HCT116 (cell line): ENCODE measurements around the gene ABR. TPM values are rescaled to one million over a fixed set of nuclear protein-coding genes. Genes with fewer than 3 reads are reported as not detected.

Experiments used
- ATAC-seq: fragments of 200-7000 bp; cut with Tn5 transposase; 2 replicates; pipeline ENCODE4 v1.9.1; 2020; ENCODE audit warnings: mild to moderate bottlenecking, moderate library complexity
- BruUV-seq: library from RNA; stranded (reverse); fragments of 400-500 nt; replicated peaks from 2 replicates; lab custom pipeline; 2021; lab: Mats Ljungman, UMichigan
- CTCF ChIA-PET: fragments of 300-600 bp; sonication (Branson Sonifier 250); formaldehyde crosslinking; loops from one replicate; lab custom pipeline; 2021; ENCODE audit warnings: antibody characterized with exemption; lab: Charles Lee
- POLR2A ChIA-PET: fragments of 300-600, 350-600 bp; sonication (Branson Sonifier 250); formaldehyde crosslinking; loops from one replicate; lab custom pipeline; 2021; ENCODE audit warnings: antibody characterized with exemption; lab: Charles Lee
- RAD21 ChIA-PET, 2 experiments: fragments of 300-600 bp; sonication (Branson Sonifier 250); formaldehyde crosslinking; loops; one replicate each; lab custom pipeline; 2023; ENCODE audit warnings: low total read pairs in 2 of 2; ENCODE audit not compliant: uncharacterized antibody in 2 of 2, unreplicated experiment in 2 of 2, low non-redundant PET in 1 of 2; lab: Charles Lee
- DNase-seq: peaks from one replicate; pipeline ENCODE4 v3.0.0-alpha.2; 2010; ENCODE audit warnings: low read depth, low spot score
- H2AFZ ChIP-seq: fragments of 200-600 bp; shearing (Covaris generic), sonication (generic); 2 replicates; pipeline ENCODE4 v1.6.1; 2017; ENCODE audit warnings: low read depth, mixed run types, mixed read lengths, antibody characterized with exemption, low read length; ENCODE audit not compliant: poor library complexity, severe bottlenecking
- H3K27ac ChIP-seq: 2 replicates; pipeline ENCODE4 v1.5.1; 2012; ENCODE audit warnings: low read depth, low read length
- H3K27me3 ChIP-seq: fragments of 200-600 bp; sonication (generic); 2 replicates; pipeline ENCODE4 v1.6.1; 2016; ENCODE audit warnings: mixed run types, low read length, mixed read lengths; ENCODE audit not compliant: insufficient read depth
- H3K36me3 ChIP-seq, 2 experiments: fragments of 200-500 bp in 1 of 2; fragments of 200-600 bp in 1 of 2; sonication (Bioruptor generic) in 1 of 2; sonication (generic) in 1 of 2; 2 replicates each; pipeline versions ENCODE4 v1.5.1 to v1.6.1; 2014 to 2016; ENCODE audit warnings: low read length in 2 of 2, inconsistent platforms in 1 of 2, mixed read lengths in 1 of 2, mixed run types in 1 of 2; ENCODE audit not compliant: insufficient read depth in 2 of 2, control insufficient read depth in 1 of 2
- H3K4me1 ChIP-seq, 2 experiments: fragments of 200-600 bp in 1 of 2; sonication (generic) in 1 of 2; 2 replicates each; pipeline versions ENCODE4 v1.5.1 to v1.6.1; 2012 to 2017; ENCODE audit warnings: low read length in 2 of 2, inconsistent platforms in 1 of 2, mild to moderate bottlenecking in 1 of 2, mixed read lengths in 1 of 2, mixed run types in 1 of 2, moderate library complexity in 1 of 2; ENCODE audit not compliant: insufficient read depth in 2 of 2, control insufficient read depth in 1 of 2
- H3K4me2 ChIP-seq: fragments of 200-600 bp; sonication (generic); 2 replicates; pipeline ENCODE4 v1.6.1; 2017; ENCODE audit warnings: mixed run types, low read length, mixed read lengths
- H3K4me3 ChIP-seq, 2 experiments: fragments of 200-600 bp in 1 of 2; sonication (generic) in 1 of 2; replicated peaks in 1 of 2; 2 replicates each; pipeline ENCODE4 v1.5.1; 2011 to 2016; ENCODE audit warnings: low read length in 2 of 2, control low read depth in 1 of 2, low read depth in 1 of 2, mild to moderate bottlenecking in 1 of 2, mixed read lengths in 1 of 2, mixed run types in 1 of 2
- H3K79me2 ChIP-seq: fragments of 200-600 bp; sonication (generic); 2 replicates; pipeline ENCODE4 v1.6.1; 2017; ENCODE audit warnings: mild to moderate bottlenecking, mixed run types, low read length, moderate library complexity, mixed read lengths; ENCODE audit not compliant: insufficient read depth
- H3K9ac ChIP-seq: fragments of 200-600 bp; sonication (generic); 2 replicates; pipeline ENCODE4 v1.6.1; 2016; ENCODE audit warnings: low read length, mixed read lengths
- H3K9me2 ChIP-seq: fragments of 200-600 bp; sonication (generic), shearing (Covaris generic); 2 replicates; pipeline ENCODE4 v1.6.1; 2017; ENCODE audit warnings: mixed run types, mild to moderate bottlenecking, moderate library complexity; ENCODE audit not compliant: insufficient read depth
- H3K9me3 ChIP-seq, 2 experiments: fragments of 200-500 bp in 1 of 2; fragments of 200-600 bp in 1 of 2; sonication (Bioruptor generic) in 1 of 2; sonication (generic) in 1 of 2; 2 replicates each; pipeline ENCODE4 v1.6.1; 2014 to 2017; ENCODE audit warnings: low read length in 2 of 2, mixed read lengths in 2 of 2, inconsistent platforms in 1 of 2, low read depth in 1 of 2, mild to moderate bottlenecking in 1 of 2, mixed run types in 1 of 2, moderate library complexity in 1 of 2; ENCODE audit not compliant: control insufficient read depth in 1 of 2, insufficient read depth in 1 of 2
- H4K20me1 ChIP-seq: fragments of 200-600 bp; sonication (generic), shearing (Covaris generic); 2 replicates; pipeline ENCODE4 v1.6.1; 2017; ENCODE audit warnings: mixed run types, mild to moderate bottlenecking, moderate library complexity; ENCODE audit not compliant: insufficient read depth
- CBX3 ChIP-seq: IDR thresholded peaks from 2 replicates; pipeline ENCODE4 v1.6.1; 2012; ENCODE audit warnings: low read depth
- EGR1 ChIP-seq: IDR thresholded peaks from 2 replicates; pipeline ENCODE4 v1.6.1; 2012; ENCODE audit warnings: low read depth
- FOSL1 ChIP-seq: IDR thresholded peaks from 2 replicates; pipeline ENCODE4 v1.6.1; 2012; ENCODE audit warnings: low read depth
- POLR2A ChIP-seq: IDR thresholded peaks from 2 replicates; pipeline ENCODE4 v1.7.0; 2011; ENCODE audit warnings: borderline replicate concordance; ENCODE audit not compliant: insufficient read depth, insufficient read length; ENCODE audit errors: extremely low read depth
- POLR2AphosphoS5 ChIP-seq: IDR thresholded peaks from 2 replicates; pipeline ENCODE4 v1.6.1; 2011; ENCODE audit warnings: mild to moderate bottlenecking, low read depth, low read length, moderate library complexity
- SP1 ChIP-seq: IDR thresholded peaks from 2 replicates; pipeline ENCODE4 v1.6.1; 2012; ENCODE audit warnings: low read depth
- SRF ChIP-seq: IDR thresholded peaks from 2 replicates; pipeline ENCODE4 v1.6.1; 2012; ENCODE audit warnings: low read depth
- ZBTB33 ChIP-seq: IDR thresholded peaks from 2 replicates; pipeline ENCODE4 v1.6.1; 2011; ENCODE audit warnings: mild to moderate bottlenecking, low read length, moderate library complexity; ENCODE audit not compliant: insufficient replicate concordance; ENCODE audit errors: extremely low read depth
- ZNF274 ChIP-seq: fragments of 200-500 bp; sonication (Bioruptor generic); IDR thresholded peaks from 2 replicates; pipeline ENCODE4 v1.6.1; 2014; ENCODE audit warnings: mild to moderate bottlenecking, low read depth, low read length, inconsistent platforms
- intact Hi-C: fragments of 100-400 bp; cut with micrococcal nuclease; formaldehyde crosslinking; loops from 2 replicates; pipeline ENCODE4 v1.10.0; 2022
- total RNA-seq: library from RNA; stranded (reverse); gene quantifications from one replicate; pipeline ENCODE4 v1.2.1, GENCODE V29; 2021; ENCODE audit not compliant: unreplicated experiment
- TF ChIP-seq, protein P1 (sequence below): IDR thresholded peaks from 2 replicates; pipeline ENCODE4 v1.6.1; 2012; ENCODE audit warnings: low read depth

The ABR gene
- total RNA-seq, 1 experiment from 2014 or later, result 58.5 TPM

- CTCF ChIA-PET, result interaction anchor here (1.1 to 2.7 kb wide), 2 partner anchors 10 to 49 kb away, joined by 3 to 13 read pairs; no protein-coding TSS in a partner anchor
- ATAC-seq (no peak), DNase-seq (no peak)
- RAD21 ChIA-PET, result no interaction called here
- Histone ChIP-seq H3K4me2 (no peak overlapping the region), H2AFZ (no peak overlapping the region), H4K20me1 (no peaks in the 10 kb centered on the region), H3K4me1 (no peaks in the 10 kb centered on the region; a peak in 1 of 4 replicates), H3K9ac (no peak overlapping the region), H3K27me3 (no peaks in the 10 kb centered on the region), H3K9me2 (no peaks in the 10 kb centered on the region), H3K79me2 (no peaks in the 10 kb centered on the region), H3K36me3 (no peaks in the 10 kb centered on the region), H3K4me3 (no peak overlapping the region), H3K9me3 (no peaks in the 10 kb centered on the region), H3K27ac (no peak overlapping the region)
- TF ChIP-seq ZNF274 (no peak), EGR1 (no peak), SP1 (no peak), CBX3 (no peak), SRF (no peak)
- TF ChIP-seq, protein P1, sequence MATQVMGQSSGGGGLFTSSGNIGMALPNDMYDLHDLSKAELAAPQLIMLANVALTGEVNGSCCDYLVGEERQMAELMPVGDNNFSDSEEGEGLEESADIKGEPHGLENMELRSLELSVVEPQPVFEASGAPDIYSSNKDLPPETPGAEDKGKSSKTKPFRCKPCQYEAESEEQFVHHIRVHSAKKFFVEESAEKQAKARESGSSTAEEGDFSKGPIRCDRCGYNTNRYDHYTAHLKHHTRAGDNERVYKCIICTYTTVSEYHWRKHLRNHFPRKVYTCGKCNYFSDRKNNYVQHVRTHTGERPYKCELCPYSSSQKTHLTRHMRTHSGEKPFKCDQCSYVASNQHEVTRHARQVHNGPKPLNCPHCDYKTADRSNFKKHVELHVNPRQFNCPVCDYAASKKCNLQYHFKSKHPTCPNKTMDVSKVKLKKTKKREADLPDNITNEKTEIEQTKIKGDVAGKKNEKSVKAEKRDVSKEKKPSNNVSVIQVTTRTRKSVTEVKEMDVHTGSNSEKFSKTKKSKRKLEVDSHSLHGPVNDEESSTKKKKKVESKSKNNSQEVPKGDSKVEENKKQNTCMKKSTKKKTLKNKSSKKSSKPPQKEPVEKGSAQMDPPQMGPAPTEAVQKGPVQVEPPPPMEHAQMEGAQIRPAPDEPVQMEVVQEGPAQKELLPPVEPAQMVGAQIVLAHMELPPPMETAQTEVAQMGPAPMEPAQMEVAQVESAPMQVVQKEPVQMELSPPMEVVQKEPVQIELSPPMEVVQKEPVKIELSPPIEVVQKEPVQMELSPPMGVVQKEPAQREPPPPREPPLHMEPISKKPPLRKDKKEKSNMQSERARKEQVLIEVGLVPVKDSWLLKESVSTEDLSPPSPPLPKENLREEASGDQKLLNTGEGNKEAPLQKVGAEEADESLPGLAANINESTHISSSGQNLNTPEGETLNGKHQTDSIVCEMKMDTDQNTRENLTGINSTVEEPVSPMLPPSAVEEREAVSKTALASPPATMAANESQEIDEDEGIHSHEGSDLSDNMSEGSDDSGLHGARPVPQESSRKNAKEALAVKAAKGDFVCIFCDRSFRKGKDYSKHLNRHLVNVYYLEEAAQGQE, result no peak
- BruUV-seq, result no TSS peak
- intact Hi-C loops, result no loop called here
- POLR2A ChIA-PET, result no interaction called here
Observed at GRCh38 chr17:1197379-1197778, 17.6 kb upstream of the ABR start.

- H3K9me2 ChIP-seq, result no peaks in the 10 kb centered on the region
- POLR2A ChIA-PET, result no interaction called here
- BruUV-seq, result no TSS peak
- no peaks in the 10 kb centered on the region for H3K4me1 ChIP-seq
- ATAC-seq (no peak), DNase-seq (no peak)
- H3K9ac ChIP-seq, result no peak overlapping the region
- H3K27ac ChIP-seq, result no peak overlapping the region
- H3K9me3 ChIP-seq, result no peaks in the 10 kb centered on the region
- no peak overlapping the region for H3K4me2 ChIP-seq
- RAD21 ChIA-PET, result interaction anchor here in 1 of 2 experiments (0.7 kb wide), 1 partner anchor 73 kb away, joined by 5 read pairs; the partner anchor contains the start of gene BHLHA9
- H2AFZ ChIP-seq, result no peak overlapping the region
- no peaks in the 10 kb centered on the region for H3K27me3 ChIP-seq
- no peaks in the 10 kb centered on the region for H3K36me3 ChIP-seq
- no peak overlapping the region for H3K4me3 ChIP-seq
- CTCF ChIA-PET, result interaction anchor here (1.1 to 2.7 kb wide), 2 partner anchors 10 to 49 kb away, joined by 3 to 13 read pairs; no protein-coding TSS in a partner anchor
- intact Hi-C loops, result no loop called here
- H3K79me2 ChIP-seq, result no peaks in the 10 kb centered on the region
- no peaks in the 10 kb centered on the region for H4K20me1 ChIP-seq
- TF ChIP-seq EGR1, result no peak
- no peak for TF ChIP-seq FOSL1
- no peak for TF ChIP-seq ZBTB33
- TF ChIP-seq, protein P1, result no peak
- no peak for TF ChIP-seq POLR2AphosphoS5
- no peak for TF ChIP-seq POLR2A
- TF ChIP-seq SP1, result no peak
Observed at GRCh38 chr17:1196946-1197345, 17.2 kb upstream of the ABR start.
